OCI-LY3 (cell line): ENCODE measurements around the gene NUP93.

Experiments used
- H2AFZ ChIP-seq: fragments of 200-600, 300-600 bp; shearing (Covaris generic); 2 replicates; pipeline ENCODE4 v1.6.0; 2014; ENCODE audit warnings: antibody characterized with exemption, low read depth, low read length
- H3K27ac ChIP-seq: fragments of 200-600, 300-600 bp; sonication (generic); 2 replicates; pipeline ENCODE4 v1.5.1; 2014; ENCODE audit warnings: mild to moderate bottlenecking, low read length, moderate library complexity, mixed read lengths
- H3K27me3 ChIP-seq: fragments of 200-600, 300-600 bp; sonication (generic); 2 replicates; pipeline ENCODE4 v1.6.1; 2014; ENCODE audit warnings: low read depth, low read length, mixed read lengths
- H3K36me3 ChIP-seq: fragments of 200-600, 300-600 bp; sonication (generic); replicated peaks from 2 replicates; pipeline ENCODE3; 2014; ENCODE audit warnings: low read depth, low read length, mixed read lengths
- H3K4me1 ChIP-seq: fragments of 300-600, 200-600 bp; sonication (generic); 2 replicates; pipeline ENCODE4 v1.6.1; 2014; ENCODE audit warnings: low read length, mixed read lengths
- H3K4me2 ChIP-seq: fragments of 200-600, 300-600 bp; sonication (generic); 2 replicates; pipeline ENCODE4 v1.6.1; 2014; ENCODE audit warnings: low read length, mixed read lengths
- H3K4me3 ChIP-seq: fragments of 300-600, 200-600 bp; sonication (generic); 2 replicates; pipeline ENCODE4 v1.5.1; 2014; ENCODE audit warnings: antibody characterized with exemption, mild to moderate bottlenecking, low read length, moderate library complexity
- H3K79me2 ChIP-seq: fragments of 300-600, 200-600 bp; shearing (Covaris generic); 2 replicates; pipeline ENCODE4 v1.6.1; 2014; ENCODE audit warnings: mild to moderate bottlenecking, low read length, mixed read lengths
- H3K9ac ChIP-seq: fragments of 300-600, 200-600 bp; shearing (Covaris generic); 2 replicates; pipeline ENCODE4 v1.6.0; 2014; ENCODE audit warnings: mild to moderate bottlenecking, low read length, moderate library complexity
- H3K9me3 ChIP-seq: fragments of 200-600, 300-600 bp; shearing (Covaris generic); 2 replicates; pipeline ENCODE4 v1.6.1; 2014; ENCODE audit warnings: low read length, mixed read lengths; ENCODE audit not compliant: insufficient read depth
- H4K20me1 ChIP-seq: fragments of 200-600, 300-600 bp; sonication (generic); 2 replicates; pipeline ENCODE4 v1.6.1; 2016; ENCODE audit warnings: low read length, mixed read lengths; ENCODE audit not compliant: insufficient read depth
- EZH2phosphoT487 ChIP-seq: fragments of 200-600 bp; shearing (Covaris generic); IDR thresholded peaks from 2 replicates; pipeline ENCODE4 v1.6.1; 2018; ENCODE audit warnings: antibody characterized with exemption, mixed run types, low read depth
- TF ChIP-seq, protein P1 (sequence below): fragments of 200-600, 300-600 bp; sonication (generic); IDR thresholded peaks from 2 replicates; pipeline ENCODE4 v1.5.1; 2014; ENCODE audit warnings: antibody characterized with exemption, low read length, low read depth

NUP93 gene

DNA sequence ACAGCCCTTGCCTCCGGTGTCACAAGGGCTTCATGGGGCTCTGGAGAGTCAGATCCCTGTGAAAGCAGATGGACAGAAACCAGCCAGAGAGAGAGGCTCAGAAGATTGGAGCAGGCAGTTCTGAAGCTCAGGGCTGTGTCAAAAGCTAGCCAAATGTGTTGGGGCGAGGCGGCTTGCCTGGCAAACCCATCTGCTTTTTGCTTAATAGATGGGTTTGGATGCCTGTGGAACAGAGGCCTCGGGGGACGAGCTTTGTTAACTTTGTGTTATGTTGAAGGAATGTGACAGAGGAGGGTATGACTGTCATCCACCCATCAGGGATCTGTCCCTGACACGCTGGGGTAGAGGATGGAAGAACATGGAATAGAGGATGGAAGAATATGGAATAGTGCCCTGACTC, 114.1 kb downstream of the NUP93 start:
- no peaks in the 10 kb centered on the region for H4K20me1 ChIP-seq

DNA sequence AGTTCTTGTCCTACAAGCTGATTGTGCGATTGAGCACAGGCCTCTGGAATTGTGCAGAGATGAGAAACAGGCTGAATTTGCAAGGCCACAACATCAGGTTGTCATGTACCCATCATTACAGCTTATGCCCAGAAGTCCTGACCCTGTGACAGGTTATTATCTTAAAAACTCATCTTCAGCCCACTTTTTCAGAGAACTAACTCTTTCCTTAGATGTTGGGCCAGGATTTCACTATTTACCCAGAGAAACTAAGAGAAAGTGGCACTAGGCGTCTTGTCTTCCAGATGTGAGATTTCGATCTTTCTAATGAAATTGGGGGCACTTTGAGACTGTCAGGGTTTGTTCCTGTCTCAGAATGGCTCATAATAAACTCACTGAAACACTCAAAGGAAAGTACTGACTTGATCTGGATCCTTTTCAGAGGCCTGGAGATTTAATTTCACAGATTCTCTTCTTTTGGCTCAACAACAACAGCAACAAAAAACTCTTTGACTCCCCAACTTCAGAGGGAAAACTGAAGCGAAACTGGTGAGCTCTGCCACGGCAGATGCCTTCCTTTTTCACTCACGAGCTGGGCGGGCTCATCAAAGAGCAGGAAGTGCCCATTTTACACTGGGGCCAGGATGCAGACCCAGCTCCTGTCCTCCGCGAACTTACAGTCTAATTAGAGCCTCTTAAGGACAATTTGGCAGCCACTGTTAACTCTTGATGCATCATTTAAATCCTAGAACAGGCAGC, 117.4 kb downstream of the NUP93 start:
- H3K36me3 ChIP-seq, result peaks cover 29% of the 10 kb centered on the region
- peaks cover 27% of the 10 kb centered on the region for H3K4me1 ChIP-seq
- H3K4me3 ChIP-seq, result peak overlapping the region; percentile 29
- H3K27me3 ChIP-seq, result no peaks in the 10 kb centered on the region
- no peaks in the 10 kb centered on the region for H3K79me2 ChIP-seq
- TF ChIP-seq, protein P1, sequence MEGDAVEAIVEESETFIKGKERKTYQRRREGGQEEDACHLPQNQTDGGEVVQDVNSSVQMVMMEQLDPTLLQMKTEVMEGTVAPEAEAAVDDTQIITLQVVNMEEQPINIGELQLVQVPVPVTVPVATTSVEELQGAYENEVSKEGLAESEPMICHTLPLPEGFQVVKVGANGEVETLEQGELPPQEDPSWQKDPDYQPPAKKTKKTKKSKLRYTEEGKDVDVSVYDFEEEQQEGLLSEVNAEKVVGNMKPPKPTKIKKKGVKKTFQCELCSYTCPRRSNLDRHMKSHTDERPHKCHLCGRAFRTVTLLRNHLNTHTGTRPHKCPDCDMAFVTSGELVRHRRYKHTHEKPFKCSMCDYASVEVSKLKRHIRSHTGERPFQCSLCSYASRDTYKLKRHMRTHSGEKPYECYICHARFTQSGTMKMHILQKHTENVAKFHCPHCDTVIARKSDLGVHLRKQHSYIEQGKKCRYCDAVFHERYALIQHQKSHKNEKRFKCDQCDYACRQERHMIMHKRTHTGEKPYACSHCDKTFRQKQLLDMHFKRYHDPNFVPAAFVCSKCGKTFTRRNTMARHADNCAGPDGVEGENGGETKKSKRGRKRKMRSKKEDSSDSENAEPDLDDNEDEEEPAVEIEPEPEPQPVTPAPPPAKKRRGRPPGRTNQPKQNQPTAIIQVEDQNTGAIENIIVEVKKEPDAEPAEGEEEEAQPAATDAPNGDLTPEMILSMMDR, result no peak
- TF ChIP-seq EZH2phosphoT487, result no peak
- H3K9me3 ChIP-seq, result no peaks in the 10 kb centered on the region
- no peaks in the 10 kb centered on the region for H4K20me1 ChIP-seq
- H3K27ac ChIP-seq, result peak overlapping the region; percentile 82
- H3K9ac ChIP-seq, result peak overlapping the region; percentile 33; the same call in 1 of the 2 replicates
- H3K4me2 ChIP-seq, result peak overlapping the region; percentile 64
- peak overlapping the region; percentile 55; the same call in 1 of the 2 replicates for H2AFZ ChIP-seq

More for the DNA sequence above, 114.1 kb downstream of the NUP93 start:
- no peak overlapping the region for H3K27ac ChIP-seq
- no peaks in the 10 kb centered on the region for H3K79me2 ChIP-seq
- no peaks in the 10 kb centered on the region for H3K27me3 ChIP-seq
- no peaks in the 10 kb centered on the region for H3K9me3 ChIP-seq
- H3K4me2 ChIP-seq, result no peak overlapping the region
- TF ChIP-seq, protein P1, result no peak
- no peak for TF ChIP-seq EZH2phosphoT487
- H3K4me1 ChIP-seq, result peaks cover 21% of the 10 kb centered on the region
- no peak overlapping the region for H2AFZ ChIP-seq
- peaks cover 45% of the 10 kb centered on the region for H3K36me3 ChIP-seq
- no peak overlapping the region for H3K4me3 ChIP-seq
- H3K9ac ChIP-seq, result no peak overlapping the region

DNA sequence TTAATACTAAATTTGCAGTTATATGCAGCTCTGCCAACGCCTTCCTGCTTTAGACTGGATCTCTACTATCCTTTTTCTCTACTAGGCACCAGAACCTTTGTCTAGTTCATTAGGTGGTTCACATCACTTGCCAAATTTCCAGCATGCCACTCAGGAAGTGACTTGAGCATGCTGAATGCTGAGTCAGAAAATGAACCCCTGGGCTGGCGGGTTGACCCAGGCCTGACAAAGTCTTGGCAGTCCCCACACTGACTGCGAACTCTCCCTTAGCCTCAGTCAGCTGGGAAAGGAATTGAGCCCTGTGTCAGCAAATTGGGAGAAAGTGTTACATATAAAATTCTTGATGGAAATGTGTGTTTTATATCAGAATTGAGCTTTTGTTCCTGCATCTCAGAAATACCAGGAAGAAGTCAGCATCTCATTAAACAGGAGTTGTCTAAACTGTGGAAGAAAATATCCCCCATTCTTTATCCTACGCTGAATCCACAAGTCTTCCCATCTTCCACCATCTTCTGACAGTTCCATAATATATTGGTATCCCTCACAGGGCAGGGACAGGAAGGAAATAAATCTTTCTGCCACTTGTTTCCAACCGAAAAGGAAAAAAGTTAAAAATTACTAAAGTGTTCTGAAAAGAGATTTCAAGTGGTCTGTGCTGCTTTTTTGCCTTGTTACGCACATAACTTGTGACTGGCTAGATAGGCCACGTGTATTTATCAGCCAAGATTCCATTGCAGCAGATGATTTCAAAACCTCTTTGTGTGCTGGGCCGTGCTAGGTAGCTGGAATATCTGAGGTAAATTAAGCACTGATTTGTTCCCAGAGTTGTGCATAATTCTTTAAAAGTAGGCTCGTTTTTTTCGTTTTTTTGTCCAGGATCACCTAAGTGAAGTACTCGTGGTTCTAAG, 118.4 kb downstream of the NUP93 start:
- no peaks in the 10 kb centered on the region for H3K79me2 ChIP-seq
- H3K4me3 ChIP-seq, result peak overlapping the region; percentile 29
- H3K9ac ChIP-seq, result peak overlapping the region; percentile 33; the same call in 1 of the 2 replicates
- TF ChIP-seq EZH2phosphoT487, result no peak
- TF ChIP-seq, protein P1, result no peak
- no peaks in the 10 kb centered on the region for H3K9me3 ChIP-seq
- no peaks in the 10 kb centered on the region for H3K27me3 ChIP-seq
- H3K4me1 ChIP-seq, result peaks cover 28% of the 10 kb centered on the region
- H3K4me2 ChIP-seq, result peak overlapping the region; percentile 64
- H2AFZ ChIP-seq, result no peak overlapping the region
- peak overlapping the region; percentile 82 for H3K27ac ChIP-seq
- H4K20me1 ChIP-seq, result no peaks in the 10 kb centered on the region
- peaks cover 25% of the 10 kb centered on the region for H3K36me3 ChIP-seq
